Measurements from ENCODE around the gene BLOC1S4.

DNA sequence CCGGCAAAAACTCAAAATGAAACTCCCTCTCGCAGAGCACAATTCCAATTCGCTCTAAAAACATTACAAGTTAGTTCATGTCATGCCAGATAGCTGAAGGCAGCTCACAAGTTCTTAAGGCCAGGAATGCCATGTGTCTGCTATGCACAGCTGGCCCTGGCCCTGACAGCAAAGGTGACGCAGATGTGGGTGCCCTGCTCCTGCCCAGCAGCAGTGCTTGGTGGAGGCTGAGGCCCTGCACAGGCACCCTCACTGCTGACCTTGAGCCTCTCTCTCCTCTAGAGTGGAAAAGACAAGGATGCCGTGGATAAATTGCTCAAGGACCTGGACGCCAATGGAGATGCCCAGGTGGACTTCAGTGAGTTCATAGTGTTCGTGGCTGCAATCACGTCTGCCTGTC, 19.4 kb upstream of the BLOC1S4 start:
- TF ChIP-seq EZH2 (IDR thresholded peaks at IDR 0.05; ENCODE audit: insufficient read depth, poor library complexity, severe bottlenecking) (no peak), EZH2phosphoT487 (IDR thresholded peaks at IDR 0.05; ENCODE audit: insufficient read depth, low read depth) (no peak)

Data from GM23248 (cell line).